Mesenteric fat pad (tissue), 1 donor: ENCODE data around the gene FOS. TPM values are rescaled to one million over a fixed set of nuclear protein-coding genes. Genes with fewer than 3 reads are reported as not detected.
"Not testable (repeated sequence)": the region's sequence is repeated elsewhere in the genome, so short reads cannot be mapped to it uniquely, and the experiment has no call there.

Experiments
- DNase-seq: peaks from one replicate; pipeline ENCODE4 v3.0.0-alpha.2; 2020; ENCODE audit warnings: low spot score
- total RNA-seq: library from RNA; stranded (reverse); fragmentation: NEBNext Ultra II Directional; extraction: Animal tissue kit (Norgen Biotek cat#: 25700); gene quantifications from one replicate; pipeline ENCODE4 v1.2.1, GENCODE V29; 2021
- donor health status: DM: yes; HTN: yes; CAD: no.

Gene FOS
- total RNA-seq, 1 donor from 2014 or later = 1,900 TPM

- no peak for DNase-seq
Measured at GRCh38 chr14:75274899-75275569, 3.6 kb upstream of the FOS start.

DNA sequence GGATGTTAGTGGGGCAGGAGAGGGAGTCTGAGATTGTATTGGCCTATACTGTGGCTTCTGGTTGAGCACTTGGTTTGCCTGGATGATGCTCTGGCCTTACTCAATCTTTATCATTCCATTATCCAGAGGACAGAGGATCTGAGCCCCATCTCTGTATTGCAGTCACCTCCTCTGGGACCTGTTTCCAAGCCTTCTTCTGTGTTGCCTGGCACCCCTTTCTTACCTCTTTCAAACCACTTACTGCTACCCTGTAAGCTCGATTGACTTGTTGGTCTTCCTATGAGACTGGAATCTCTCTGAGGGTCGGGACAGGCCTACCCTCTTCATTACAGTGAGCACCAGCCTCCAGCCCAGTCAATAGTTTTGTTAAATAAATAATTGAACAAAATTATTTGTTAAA lies 3.0 kb upstream of the FOS start:
- DNase-seq = no peak

DNA sequence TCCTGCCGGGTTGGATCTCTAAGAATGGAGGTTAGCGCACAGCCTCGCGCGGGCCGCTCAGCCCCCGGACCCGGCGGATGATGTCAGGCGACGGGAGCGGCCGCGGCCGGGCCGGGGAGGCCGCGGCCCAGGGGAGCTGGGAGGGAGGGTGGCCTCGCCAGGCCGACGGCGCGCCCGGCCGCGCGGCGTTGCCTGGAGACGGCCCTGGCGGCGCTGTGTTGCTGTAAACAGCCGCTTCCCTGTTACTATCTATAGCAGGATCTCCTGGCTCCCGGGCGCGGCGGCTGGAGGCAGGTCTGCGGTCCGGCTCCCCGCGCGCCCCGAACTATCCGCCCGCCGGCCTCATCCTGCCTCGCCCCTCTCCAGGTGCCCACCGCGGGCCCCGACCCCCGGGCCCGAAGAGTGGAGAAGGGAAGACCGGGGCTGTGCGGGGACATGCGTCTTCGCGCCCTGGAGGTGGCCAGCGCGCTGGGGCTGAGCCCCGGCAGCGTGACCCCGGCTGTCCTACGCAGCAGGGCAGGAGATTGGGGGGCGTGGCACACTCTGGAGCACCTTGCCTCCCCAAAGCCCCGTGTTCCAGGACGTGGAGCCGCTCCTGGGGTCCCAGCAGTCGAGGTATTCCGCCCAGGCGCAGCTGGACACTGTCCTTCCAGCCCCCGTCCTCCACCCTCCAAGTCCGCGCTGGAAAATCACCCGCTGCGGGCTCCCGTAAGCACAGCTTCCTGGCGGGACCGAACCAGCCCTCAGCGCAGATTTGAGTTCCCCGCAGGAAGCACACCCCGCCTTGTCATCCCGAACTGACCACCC lies 1.4 kb upstream of the FOS start:
- DNase-seq = peak; percentile 97

GRCh38 chr14:75277815-75278421 lies 710 bp upstream of the FOS start:
- DNase-seq = no peak

DNA sequence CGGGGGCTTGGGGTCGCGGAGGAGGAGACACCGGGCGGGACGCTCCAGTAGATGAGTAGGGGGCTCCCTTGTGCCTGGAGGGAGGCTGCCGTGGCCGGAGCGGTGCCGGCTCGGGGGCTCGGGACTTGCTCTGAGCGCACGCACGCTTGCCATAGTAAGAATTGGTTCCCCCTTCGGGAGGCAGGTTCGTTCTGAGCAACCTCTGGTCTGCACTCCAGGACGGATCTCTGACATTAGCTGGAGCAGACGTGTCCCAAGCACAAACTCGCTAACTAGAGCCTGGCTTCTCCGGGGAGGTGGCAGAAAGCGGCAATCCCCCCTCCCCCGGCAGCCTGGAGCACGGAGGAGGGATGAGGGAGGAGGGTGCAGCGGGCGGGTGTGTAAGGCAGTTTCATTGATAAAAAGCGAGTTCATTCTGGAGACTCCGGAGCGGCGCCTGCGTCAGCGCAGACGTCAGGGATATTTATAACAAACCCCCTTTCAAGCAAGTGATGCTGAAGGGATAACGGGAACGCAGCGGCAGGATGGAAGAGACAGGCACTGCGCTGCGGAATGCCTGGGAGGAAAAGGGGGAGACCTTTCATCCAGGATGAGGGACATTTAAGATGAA lies 630 bp downstream of the FOS start:
- DNase-seq = peak; percentile 90

DNA sequence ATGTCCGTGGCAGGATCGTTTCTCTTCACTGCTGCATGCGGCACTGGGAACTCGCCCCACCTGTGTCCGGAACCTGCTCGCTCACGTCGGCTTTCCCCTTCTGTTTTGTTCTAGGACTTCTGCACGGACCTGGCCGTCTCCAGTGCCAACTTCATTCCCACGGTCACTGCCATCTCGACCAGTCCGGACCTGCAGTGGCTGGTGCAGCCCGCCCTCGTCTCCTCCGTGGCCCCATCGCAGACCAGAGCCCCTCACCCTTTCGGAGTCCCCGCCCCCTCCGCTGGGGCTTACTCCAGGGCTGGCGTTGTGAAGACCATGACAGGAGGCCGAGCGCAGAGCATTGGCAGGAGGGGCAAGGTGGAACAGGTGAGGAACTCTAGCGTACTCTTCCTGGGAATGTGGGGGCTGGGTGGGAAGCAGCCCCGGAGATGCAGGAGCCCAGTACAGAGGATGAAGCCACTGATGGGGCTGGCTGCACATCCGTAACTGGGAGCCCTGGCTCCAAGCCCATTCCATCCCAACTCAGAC lies 1.2 kb downstream of the FOS start:
- DNase-seq = peak; percentile 87

DNA sequence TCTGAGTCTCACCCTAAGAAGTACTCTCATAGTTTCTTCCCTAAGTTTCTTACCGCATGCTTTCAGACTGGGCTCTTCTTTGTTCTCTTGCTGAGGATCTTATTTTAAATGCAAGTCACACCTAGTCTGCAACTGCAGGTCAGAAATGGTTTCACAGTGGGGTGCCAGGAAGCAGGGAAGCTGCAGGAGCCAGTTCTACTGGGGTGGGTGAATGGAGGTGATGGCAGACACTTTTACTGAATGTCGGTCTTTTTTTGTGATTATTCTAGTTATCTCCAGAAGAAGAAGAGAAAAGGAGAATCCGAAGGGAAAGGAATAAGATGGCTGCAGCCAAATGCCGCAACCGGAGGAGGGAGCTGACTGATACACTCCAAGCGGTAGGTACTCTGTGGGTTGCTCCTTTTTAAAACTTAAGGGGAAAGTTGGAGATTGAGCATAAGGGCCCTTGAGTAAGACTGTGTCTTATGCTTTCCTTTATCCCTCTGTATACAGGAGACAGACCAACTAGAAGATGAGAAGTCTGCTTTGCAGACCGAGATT lies 1.7 kb downstream of the FOS start:
- DNase-seq = peak; percentile 26

DNA sequence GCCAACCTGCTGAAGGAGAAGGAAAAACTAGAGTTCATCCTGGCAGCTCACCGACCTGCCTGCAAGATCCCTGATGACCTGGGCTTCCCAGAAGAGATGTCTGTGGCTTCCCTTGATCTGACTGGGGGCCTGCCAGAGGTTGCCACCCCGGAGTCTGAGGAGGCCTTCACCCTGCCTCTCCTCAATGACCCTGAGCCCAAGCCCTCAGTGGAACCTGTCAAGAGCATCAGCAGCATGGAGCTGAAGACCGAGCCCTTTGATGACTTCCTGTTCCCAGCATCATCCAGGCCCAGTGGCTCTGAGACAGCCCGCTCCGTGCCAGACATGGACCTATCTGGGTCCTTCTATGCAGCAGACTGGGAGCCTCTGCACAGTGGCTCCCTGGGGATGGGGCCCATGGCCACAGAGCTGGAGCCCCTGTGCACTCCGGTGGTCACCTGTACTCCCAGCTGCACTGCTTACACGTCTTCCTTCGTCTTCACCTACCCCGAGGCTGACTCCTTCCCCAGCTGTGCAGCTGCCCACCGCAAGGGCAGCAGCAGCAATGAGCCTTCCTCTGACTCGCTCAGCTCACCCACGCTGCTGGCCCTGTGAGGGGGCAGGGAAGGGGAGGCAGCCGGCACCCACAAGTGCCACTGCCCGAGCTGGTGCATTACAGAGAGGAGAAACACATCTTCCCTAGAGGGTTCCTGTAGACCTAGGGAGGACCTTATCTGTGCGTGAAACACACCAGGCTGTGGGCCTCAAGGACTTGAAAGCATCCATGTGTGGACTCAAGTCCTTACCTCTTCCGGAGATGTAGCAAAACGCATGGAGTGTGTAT lies 2.4 kb downstream of the FOS start:
- peak; percentile 90 for DNase-seq

- no peak for DNase-seq
Measured at GRCh38 chr14:75281654-75282019, 3.0 kb downstream of the FOS start.

GRCh38 chr14:75282170-75282554 lies 3.5 kb downstream of the FOS start:
- DNase-seq = peak; percentile 53

- DNase-seq = not testable (repeated sequence)
Measured at GRCh38 chr14:75282555-75283161, 4.0 kb downstream of the FOS start.

GRCh38 chr14:75283162-75283832 lies 4.7 kb downstream of the FOS start:
- no peak for DNase-seq

GRCh38 chr14:75283833-75284563 lies 5.4 kb downstream of the FOS start:
- DNase-seq = no peak

GRCh38 chr14:75285331-75285730 lies 6.7 kb downstream of the FOS start:
- DNase-seq = peak; percentile 76

- DNase-seq = peak; percentile 79
Measured at GRCh38 chr14:75286313-75286712, 7.7 kb downstream of the FOS start.

DNA sequence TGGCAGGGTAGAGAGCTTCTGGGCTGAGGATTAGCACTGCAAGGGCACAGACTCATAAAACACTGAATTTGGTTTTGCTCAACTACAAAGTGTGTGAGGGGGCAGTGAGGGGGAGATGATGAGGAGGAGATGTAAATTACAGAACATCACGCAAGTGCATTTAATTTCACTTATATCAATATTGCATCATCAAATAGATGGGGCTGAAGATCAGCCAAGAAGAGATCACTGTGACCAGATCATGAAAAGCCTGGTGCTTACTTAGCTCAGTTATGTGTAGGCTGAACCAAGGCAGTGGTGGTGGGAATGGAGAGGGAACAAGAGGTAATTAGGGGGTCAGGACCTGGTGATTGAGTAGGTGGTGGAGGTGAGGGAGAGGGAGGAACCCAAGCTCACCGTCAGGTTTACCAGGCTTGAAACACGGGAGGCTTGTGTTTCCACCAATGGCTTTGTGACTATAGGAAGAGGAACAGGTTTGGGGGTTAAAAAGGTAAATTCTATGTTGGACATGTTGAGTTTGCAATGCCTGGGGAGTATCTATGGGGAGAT lies 11.3 kb downstream of the FOS start:
- DNase-seq = peak; percentile 41

GRCh38 chr14:75290851-75291250 lies 12.2 kb downstream of the FOS start:
- DNase-seq = peak; percentile 8

DNA sequence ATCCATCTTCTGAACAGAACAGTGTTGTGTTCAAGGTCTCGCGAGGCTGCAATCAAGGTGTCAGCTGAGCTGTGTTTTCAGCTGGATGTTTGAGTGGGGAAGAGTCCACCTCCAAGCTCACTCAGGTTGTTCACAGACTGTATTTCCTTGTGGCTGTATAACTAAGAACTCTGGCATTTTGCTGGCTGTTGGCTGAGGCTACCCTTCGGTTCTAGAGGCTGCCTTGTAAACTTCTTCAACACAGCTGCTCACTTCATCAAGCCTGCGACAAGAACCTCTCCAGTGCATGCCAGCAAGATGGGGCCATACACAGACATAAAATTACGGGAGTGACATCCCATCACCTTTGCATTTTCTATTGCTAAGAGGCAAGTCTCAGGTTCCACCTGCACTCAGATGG lies 12.7 kb downstream of the FOS start:
- peak; percentile 60 for DNase-seq
